ENCODE measurements around the gene ASB1. TPM values are rescaled to one million over a fixed set of nuclear protein-coding genes. Genes with fewer than 3 reads are reported as not detected.
A peak's percentile ranks its signal among the peaks of the same experiment; 100 is the strongest.

Gene ASB1
- total and polyA plus RNA-seq, 2 of the 13 experiments (the other 11 are each of a cell fraction or from before 2014, with no cell fraction given) = 48.6 to 49.2 TPM

DNA sequence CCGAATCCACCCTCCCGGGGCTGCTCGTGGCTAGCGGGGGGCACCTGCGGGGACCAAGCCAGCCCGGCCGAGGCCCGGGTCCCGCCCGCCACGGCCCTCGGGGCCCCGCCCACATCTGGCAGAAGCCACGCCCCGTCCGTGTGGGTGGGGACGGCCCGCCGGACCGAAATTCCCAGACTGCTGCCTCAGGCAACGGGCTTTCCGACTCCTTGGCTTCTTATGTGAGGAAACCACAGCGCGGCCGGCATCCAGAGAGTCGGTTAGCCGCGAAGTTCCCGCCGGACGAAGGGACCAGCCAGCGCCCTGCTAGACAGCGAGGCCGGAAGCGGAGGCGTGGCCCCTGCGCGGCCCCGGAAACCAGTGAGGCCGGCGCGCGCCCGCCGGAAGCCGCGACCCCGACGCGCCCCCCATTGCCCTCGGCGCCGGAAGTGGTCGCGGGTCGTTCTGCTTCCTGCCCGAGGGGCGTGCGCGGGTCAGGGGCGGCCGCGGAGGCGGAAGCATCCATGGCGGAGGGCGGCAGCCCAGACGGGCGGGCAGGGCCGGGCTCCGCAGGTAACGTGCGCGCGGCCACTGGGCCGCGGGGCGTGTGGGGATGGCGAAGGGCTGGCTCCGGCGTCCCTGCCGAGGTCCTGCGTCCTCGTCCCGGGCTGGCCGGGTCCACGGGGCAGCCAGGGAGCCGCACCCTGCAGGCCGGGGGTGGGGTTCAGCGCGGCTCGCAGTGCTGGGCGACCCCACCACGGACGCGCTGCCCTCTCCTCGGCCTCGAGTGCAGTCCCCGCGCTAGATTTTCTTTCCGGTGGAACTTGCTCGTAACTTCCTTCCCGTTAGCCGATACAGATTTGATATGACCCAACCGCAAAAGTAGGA is at the start of gene ASB1 (continued):
- TF ChIP-seq DZIP1 (CRISPR knock-in tag; IDR thresholded peaks at IDR 0.05) (peak; percentile 85; the same call in 1 of the 2 replicates), ZNF230 (CRISPR knock-in tag; IDR thresholded peaks at IDR 0.05) (peak; percentile 39), ZNF468 (CRISPR knock-in tag; IDR thresholded peaks at IDR 0.05) (no peak; the same call in none of the 2 replicates), ZC3H4 (CRISPR knock-in tag; IDR thresholded peaks at IDR 0.05; ENCODE audit: borderline replicate concordance) (no peak), ZNF589 (CRISPR knock-in tag; conservative IDR thresholded peaks at IDR 0.05) (no peak; the same call in 1 of the 2 replicates), HOXA9 (CRISPR knock-in tag; IDR thresholded peaks at IDR 0.05; ENCODE audit: borderline replicate concordance) (0 out of 2 replicates have a peak, but pooled peaks have one; percentile 18), HMG20B (CRISPR knock-in tag; conservative IDR thresholded peaks at IDR 0.05) (no peak), ZBTB14 (CRISPR knock-in tag; IDR thresholded peaks at IDR 0.05) (peak; percentile 98), ZNF616 (CRISPR knock-in tag; IDR thresholded peaks at IDR 0.05; ENCODE audit: low read depth) (peak; percentile 27; the same call in 1 of the 2 replicates), ZNF3 (CRISPR knock-in tag; IDR thresholded peaks at IDR 0.05) (no peak), ZNF720 (CRISPR knock-in tag; IDR thresholded peaks at IDR 0.05) (no peak), SAFB2 (CRISPR knock-in tag; IDR thresholded peaks at IDR 0.05; ENCODE audit: borderline replicate concordance, low read depth) (no peak; the same call in 1 of the 2 replicates), ZNF350 (CRISPR knock-in tag; IDR thresholded peaks at IDR 0.05; ENCODE audit: borderline replicate concordance, low read depth) (no peak), KLF12 (CRISPR knock-in tag; IDR thresholded peaks at IDR 0.05; ENCODE audit: borderline replicate concordance) (peak; percentile 73), NR2F1 (CRISPR knock-in tag; IDR thresholded peaks at IDR 0.05) (peak; percentile 26 to 27; a peak in 1 of 4 replicates), ZNF567 (CRISPR knock-in tag; IDR thresholded peaks at IDR 0.05; ENCODE audit: borderline replicate concordance) (peak; percentile 30; the same call in 1 of the 2 replicates), ZNF703 (CRISPR knock-in tag; IDR thresholded peaks at IDR 0.05; ENCODE audit: borderline replicate concordance) (peak; percentile 88; the same call in 1 of the 2 replicates), IKZF4 (CRISPR knock-in tag; IDR thresholded peaks at IDR 0.05; ENCODE audit: borderline replicate concordance, low read depth, not compliant biosample characterization) (peak; percentile 61)
- TF ChIP-seq, protein P1, sequence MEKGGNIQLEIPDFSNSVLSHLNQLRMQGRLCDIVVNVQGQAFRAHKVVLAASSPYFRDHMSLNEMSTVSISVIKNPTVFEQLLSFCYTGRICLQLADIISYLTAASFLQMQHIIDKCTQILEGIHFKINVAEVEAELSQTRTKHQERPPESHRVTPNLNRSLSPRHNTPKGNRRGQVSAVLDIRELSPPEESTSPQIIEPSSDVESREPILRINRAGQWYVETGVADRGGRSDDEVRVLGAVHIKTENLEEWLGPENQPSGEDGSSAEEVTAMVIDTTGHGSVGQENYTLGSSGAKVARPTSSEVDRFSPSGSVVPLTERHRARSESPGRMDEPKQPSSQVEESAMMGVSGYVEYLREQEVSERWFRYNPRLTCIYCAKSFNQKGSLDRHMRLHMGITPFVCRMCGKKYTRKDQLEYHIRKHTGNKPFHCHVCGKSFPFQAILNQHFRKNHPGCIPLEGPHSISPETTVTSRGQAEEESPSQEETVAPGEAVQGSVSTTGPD (CRISPR knock-in tag; IDR thresholded peaks at IDR 0.05) = no peak

Data from HepG2 (cell line).